Suprapubic skin (tissue), 3 donors: ENCODE measurements around the gene EPHA2.

Experiments used
- CTCF ChIP-seq, 2 donors: fragments of 200-600 bp in 1 of 2; fragments of 450-650 bp in 1 of 2; sonication (generic) in 1 of 2; IDR thresholded peaks; one replicate each; pipeline ENCODE4 v1.5.1; 2016 to 2019; ENCODE audit warnings: antibody characterized with exemption in 2 of 2, mild to moderate bottlenecking in 1 of 2, moderate library complexity in 1 of 2
- POLR2AphosphoS5 ChIP-seq, 3 donors: sonication (generic); formaldehyde crosslinking; IDR thresholded peaks; one replicate each; pipeline ENCODE4 v1.6.1; 2017; ENCODE audit warnings: antibody characterized with exemption in 3 of 3

- TF ChIP-seq CTCF (IDR thresholded peaks at IDR 0.05) (no peak), POLR2AphosphoS5 (IDR thresholded peaks at IDR 0.05) (no peak)
Measured at GRCh38 chr1:16143005-16143565, 12.8 kb downstream of the EPHA2 start.
